AG04450 (cell line): Measurements from ENCODE around the gene MRRF. TPM values are rescaled to one million over a fixed set of nuclear protein-coding genes. Genes with fewer than 3 reads are reported as not detected.

ENCODE experiments used
- CTCF ChIA-PET: fragments of 300-600, 350-600 bp; formaldehyde crosslinking; extraction: SDS; loops from one replicate; lab custom pipeline; 2022; ENCODE audit warnings: antibody characterized with exemption, inconsistent platforms; lab: Charles Lee
- POLR2A ChIA-PET: fragments of 350-600 bp; formaldehyde crosslinking; extraction: SDS; loops from one replicate; lab custom pipeline; 2021; ENCODE audit warnings: antibody characterized with exemption, inconsistent platforms; lab: Yijun Ruan, JAX
- DNase-seq: peaks from one replicate; pipeline ENCODE4 v3.0.0-alpha.2; 2011; ENCODE audit warnings: low read depth, low spot score
- H3K27ac ChIP-seq: one replicate; pipeline ENCODE4 v1.5.1; 2012; ENCODE audit warnings: low read depth, low read length, control low read depth
- H3K27me3 ChIP-seq: one replicate; pipeline ENCODE4 v1.6.0; 2012; ENCODE audit warnings: low read length; ENCODE audit not compliant: control insufficient read depth, insufficient read depth
- H3K4me3 ChIP-seq: 2 replicates; pipeline ENCODE4 v1.5.1; 2011; ENCODE audit warnings: mild to moderate bottlenecking, low read depth, low read length, control low read depth
- H3K9me3 ChIP-seq: 2 replicates; pipeline ENCODE4 v1.5.1; 2012; ENCODE audit warnings: low read length; ENCODE audit not compliant: control insufficient read depth, insufficient read depth
- polyA plus RNA-seq: library from polyadenylated mRNA; depleted of rRNA; stranded (reverse); fragments of >200 nt; gene quantifications from 2 replicates; pipeline ENCODE4 v1.2.3, GENCODE V29; 2011
- TF ChIP-seq, protein P1 (sequence below): IDR thresholded peaks from 2 replicates; pipeline ENCODE4 v1.5.1; 2011; ENCODE audit warnings: low read depth, low read length, control low read depth, inconsistent platforms

The MRRF gene
- polyA plus RNA-seq, 1 experiment: 50.1 TPM

GRCh38 chr9:122228191-122228567 lies 36.5 kb upstream of the MRRF start:
- peaks cover 76% of the 10 kb centered on the region for H3K27me3 ChIP-seq
- CTCF ChIA-PET: no interaction called here
- POLR2A ChIA-PET: no interaction called here
- DNase-seq: no peak
- H3K27ac ChIP-seq: no peak overlapping the region
- TF ChIP-seq, protein P1, sequence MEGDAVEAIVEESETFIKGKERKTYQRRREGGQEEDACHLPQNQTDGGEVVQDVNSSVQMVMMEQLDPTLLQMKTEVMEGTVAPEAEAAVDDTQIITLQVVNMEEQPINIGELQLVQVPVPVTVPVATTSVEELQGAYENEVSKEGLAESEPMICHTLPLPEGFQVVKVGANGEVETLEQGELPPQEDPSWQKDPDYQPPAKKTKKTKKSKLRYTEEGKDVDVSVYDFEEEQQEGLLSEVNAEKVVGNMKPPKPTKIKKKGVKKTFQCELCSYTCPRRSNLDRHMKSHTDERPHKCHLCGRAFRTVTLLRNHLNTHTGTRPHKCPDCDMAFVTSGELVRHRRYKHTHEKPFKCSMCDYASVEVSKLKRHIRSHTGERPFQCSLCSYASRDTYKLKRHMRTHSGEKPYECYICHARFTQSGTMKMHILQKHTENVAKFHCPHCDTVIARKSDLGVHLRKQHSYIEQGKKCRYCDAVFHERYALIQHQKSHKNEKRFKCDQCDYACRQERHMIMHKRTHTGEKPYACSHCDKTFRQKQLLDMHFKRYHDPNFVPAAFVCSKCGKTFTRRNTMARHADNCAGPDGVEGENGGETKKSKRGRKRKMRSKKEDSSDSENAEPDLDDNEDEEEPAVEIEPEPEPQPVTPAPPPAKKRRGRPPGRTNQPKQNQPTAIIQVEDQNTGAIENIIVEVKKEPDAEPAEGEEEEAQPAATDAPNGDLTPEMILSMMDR: no peak
- peaks cover 5% of the 10 kb centered on the region; the same call in 1 of the 2 replicates for H3K9me3 ChIP-seq
- H3K4me3 ChIP-seq: no peak overlapping the region

- H3K27me3 ChIP-seq: peaks cover 75% of the 10 kb centered on the region
- no peak for DNase-seq
- H3K9me3 ChIP-seq: peaks cover 5% of the 10 kb centered on the region; the same call in 1 of the 2 replicates
- H3K27ac ChIP-seq: no peak within 1 kb of the TSS
- ChIA-PET POLR2A (no interaction called here), CTCF (no interaction called here)
- H3K4me3 ChIP-seq: no peak within 1 kb of the TSS
- TF ChIP-seq, protein P1: no peak
Observed at GRCh38 chr9:122228568-122229484, 35.9 kb upstream of the MRRF start, which contains the start of gene LHX6. Gene LHX6, minus strand, starts transcription at chr9:122228957. Its CDS starts 217 bp downstream, at chr9:122228740.

DNA sequence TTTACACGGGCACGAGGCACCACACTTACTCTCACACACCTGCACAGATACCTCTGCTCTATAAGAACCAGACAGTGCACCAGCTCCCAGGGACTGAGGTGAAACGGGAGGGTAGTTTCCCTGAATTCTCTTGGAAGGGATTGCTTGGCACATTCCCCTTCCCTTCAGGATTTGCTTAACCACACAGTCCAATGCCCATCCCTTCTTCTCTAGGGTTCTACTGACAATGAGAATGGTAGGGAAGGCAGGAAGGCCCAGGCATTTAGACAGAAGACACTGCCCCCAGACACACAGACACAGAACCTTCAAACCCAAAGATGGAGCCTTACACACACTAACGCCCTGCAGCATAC lies 35.2 kb upstream of the MRRF start:
- ChIA-PET POLR2A (no interaction called here), CTCF (no interaction called here)
- DNase-seq: no peak
- Histone ChIP-seq H3K27ac (no peak overlapping the region), H3K4me3 (no peak overlapping the region), H3K27me3 (peaks cover 69% of the 10 kb centered on the region), H3K9me3 (peaks cover 5% of the 10 kb centered on the region; the same call in 1 of the 2 replicates)
- TF ChIP-seq, protein P1: no peak

DNA sequence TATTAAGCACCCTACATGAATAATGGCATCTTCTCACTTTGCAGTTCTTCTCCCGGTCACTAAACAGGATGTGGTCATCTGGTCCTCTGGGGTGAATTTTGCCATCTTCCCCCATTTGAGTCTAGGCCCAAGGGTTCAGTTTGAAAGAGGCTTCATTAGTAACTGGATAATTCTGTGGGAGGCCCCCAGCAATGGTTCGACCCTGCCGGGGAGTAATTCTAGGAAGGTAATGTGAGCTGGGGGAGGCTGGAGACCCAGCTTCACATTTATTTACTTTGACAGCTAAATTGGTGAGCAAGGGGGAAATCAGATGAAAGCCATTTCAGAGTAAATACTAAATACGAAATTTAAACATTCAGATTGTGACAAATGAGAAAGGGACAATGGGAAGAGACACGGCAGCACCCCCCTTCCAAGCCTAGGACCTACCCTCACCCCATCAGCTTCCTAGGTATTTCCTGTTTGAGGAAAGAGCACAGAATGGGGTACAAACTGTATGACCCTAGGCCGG lies 31.8 kb upstream of the MRRF start:
- H3K4me3 ChIP-seq: no peak overlapping the region
- peaks cover 36% of the 10 kb centered on the region for H3K27me3 ChIP-seq
- DNase-seq: no peak
- ChIA-PET POLR2A (interaction anchor here (0.6 kb wide), 1 partner anchor 93 kb away, joined by 3 read pairs; no protein-coding TSS in a partner anchor), CTCF (interaction anchor here (1.0 kb wide), 1 partner anchor 134 kb away, joined by 6 read pairs; no protein-coding TSS in a partner anchor)
- H3K9me3 ChIP-seq: no peaks in the 10 kb centered on the region
- no peak overlapping the region for H3K27ac ChIP-seq
- TF ChIP-seq, protein P1: no peak
